MG63 (cell line): Measurements from ENCODE around the gene GALNT10. TPM values are rescaled to one million over a fixed set of nuclear protein-coding genes. Genes with fewer than 3 reads are reported as not detected.
A peak's percentile ranks its signal among the peaks of the same experiment; 100 is the strongest.

ENCODE experiments used
- DNase-seq: peaks from one replicate; pipeline ENCODE4 v3.0.0-alpha.2; 2020
- H3K27me3 ChIP-seq: fragments of 250-450 bp; sonication (Bioruptor Pico); 2 replicates; pipeline ENCODE4 v1.5.1; 2020; ENCODE audit warnings: mild to moderate bottlenecking, moderate library complexity
- H3K36me3 ChIP-seq: fragments of 250-450 bp; sonication (Bioruptor Pico); 2 replicates; pipeline ENCODE4 v1.5.1; 2020; ENCODE audit warnings: mild to moderate bottlenecking, moderate library complexity
- H3K4me3 ChIP-seq: fragments of 250-450 bp; sonication (Bioruptor Pico); 2 replicates; pipeline ENCODE4 v1.5.1; 2020; ENCODE audit warnings: mild to moderate bottlenecking, moderate library complexity
- H3K9me3 ChIP-seq: fragments of 250-450 bp; sonication (Bioruptor Pico); 2 replicates; pipeline ENCODE4 v1.5.1; 2020; ENCODE audit warnings: mild to moderate bottlenecking, moderate library complexity
- total RNA-seq: library from RNA; depleted of rRNA; stranded (reverse); fragments of >200 nt; shearing (Covaris generic); gene quantifications from 2 replicates; pipeline ENCODE4 v1.2.3, GENCODE V29; 2014; ENCODE audit warnings: low replicate concordance

GALNT10 gene
- total RNA-seq, 1 experiment from 2014 or later = 26.3 TPM

- Histone ChIP-seq H3K27me3 (no peaks in the 10 kb centered on the region), H3K9me3 (no peaks in the 10 kb centered on the region), H3K4me3 (no peak overlapping the region), H3K36me3 (no peaks in the 10 kb centered on the region)
- DNase-seq = no peak
Observed at GRCh38 chr5:154278908-154279307, 88.4 kb downstream of the GALNT10 start.

- Histone ChIP-seq H3K27me3 (no peaks in the 10 kb centered on the region), H3K36me3 (no peaks in the 10 kb centered on the region), H3K4me3 (no peak overlapping the region), H3K9me3 (no peaks in the 10 kb centered on the region)
- no peak for DNase-seq
Observed at GRCh38 chr5:154284433-154284832, 93.9 kb downstream of the GALNT10 start.

- DNase-seq = peak; percentile 25
- Histone ChIP-seq H3K36me3 (no peaks in the 10 kb centered on the region), H3K4me3 (no peak overlapping the region), H3K27me3 (no peaks in the 10 kb centered on the region), H3K9me3 (no peaks in the 10 kb centered on the region)
Observed at GRCh38 chr5:154285661-154286408, 95.3 kb downstream of the GALNT10 start.

- no peak overlapping the region for H3K4me3 ChIP-seq
- H3K27me3 ChIP-seq = no peaks in the 10 kb centered on the region
- H3K9me3 ChIP-seq = no peaks in the 10 kb centered on the region
- H3K36me3 ChIP-seq = no peaks in the 10 kb centered on the region
- DNase-seq = no peak
Observed at GRCh38 chr5:154286557-154286956, 96.0 kb downstream of the GALNT10 start.

GRCh38 chr5:154287136-154287535 is 96.6 kb downstream of the GALNT10 start:
- no peaks in the 10 kb centered on the region for H3K9me3 ChIP-seq
- DNase-seq = peak; percentile 80
- H3K36me3 ChIP-seq = no peaks in the 10 kb centered on the region
- no peaks in the 10 kb centered on the region for H3K27me3 ChIP-seq
- H3K4me3 ChIP-seq = no peak overlapping the region

- H3K36me3 ChIP-seq = no peaks in the 10 kb centered on the region
- no peak overlapping the region for H3K4me3 ChIP-seq
- DNase-seq = peak; percentile 83
- no peaks in the 10 kb centered on the region for H3K27me3 ChIP-seq
- H3K9me3 ChIP-seq = no peaks in the 10 kb centered on the region
Observed at GRCh38 chr5:154288145-154288544, 97.6 kb downstream of the GALNT10 start.

GRCh38 chr5:154291917-154292316 is 101.4 kb downstream of the GALNT10 start:
- DNase-seq = no peak
- H3K9me3 ChIP-seq = no peaks in the 10 kb centered on the region
- no peaks in the 10 kb centered on the region; the same call in 1 of the 2 replicates for H3K36me3 ChIP-seq
- H3K27me3 ChIP-seq = no peaks in the 10 kb centered on the region; the same call in 1 of the 2 replicates
- no peak overlapping the region for H3K4me3 ChIP-seq

- Histone ChIP-seq H3K36me3 (no peaks in the 10 kb centered on the region; the same call in 1 of the 2 replicates), H3K4me3 (no peak overlapping the region), H3K27me3 (no peaks in the 10 kb centered on the region; the same call in 1 of the 2 replicates), H3K9me3 (no peaks in the 10 kb centered on the region)
- DNase-seq = no peak
Observed at GRCh38 chr5:154293219-154293618, 102.7 kb downstream of the GALNT10 start.

- H3K27me3 ChIP-seq = no peaks in the 10 kb centered on the region; the same call in 1 of the 2 replicates
- DNase-seq = no peak
- no peaks in the 10 kb centered on the region; the same call in 1 of the 2 replicates for H3K36me3 ChIP-seq
- no peaks in the 10 kb centered on the region for H3K9me3 ChIP-seq
- no peak overlapping the region for H3K4me3 ChIP-seq
Observed at GRCh38 chr5:154295551-154295950, 105.0 kb downstream of the GALNT10 start.

- Histone ChIP-seq H3K9me3 (no peaks in the 10 kb centered on the region), H3K27me3 (no peaks in the 10 kb centered on the region; the same call in 1 of the 2 replicates), H3K36me3 (no peaks in the 10 kb centered on the region; the same call in 1 of the 2 replicates), H3K4me3 (no peak overlapping the region)
- no peak for DNase-seq
Observed at GRCh38 chr5:154296525-154297159, 106.1 kb downstream of the GALNT10 start.

- Histone ChIP-seq H3K4me3 (no peak overlapping the region), H3K9me3 (no peaks in the 10 kb centered on the region), H3K27me3 (no peaks in the 10 kb centered on the region; the same call in 1 of the 2 replicates), H3K36me3 (peaks cover 2% of the 10 kb centered on the region)
- DNase-seq = no peak
Observed at GRCh38 chr5:154298065-154298464, 107.5 kb downstream of the GALNT10 start.

- DNase-seq = no peak
- Histone ChIP-seq H3K4me3 (no peak overlapping the region), H3K9me3 (peaks cover 10% of the 10 kb centered on the region), H3K36me3 (peaks cover 2% of the 10 kb centered on the region), H3K27me3 (no peaks in the 10 kb centered on the region; the same call in 1 of the 2 replicates)
Observed at GRCh38 chr5:154300207-154300883, 109.8 kb downstream of the GALNT10 start.

GRCh38 chr5:154301726-154302125 is 111.2 kb downstream of the GALNT10 start:
- Histone ChIP-seq H3K9me3 (peaks cover 17% of the 10 kb centered on the region), H3K36me3 (peaks cover 2% of the 10 kb centered on the region), H3K4me3 (no peak overlapping the region), H3K27me3 (no peaks in the 10 kb centered on the region)
- no peak for DNase-seq

- H3K9me3 ChIP-seq = peaks cover 21% of the 10 kb centered on the region
- peak; percentile 73 for DNase-seq
- no peaks in the 10 kb centered on the region for H3K27me3 ChIP-seq
- no peak overlapping the region for H3K4me3 ChIP-seq
- peaks cover 2% of the 10 kb centered on the region for H3K36me3 ChIP-seq
Observed at GRCh38 chr5:154302161-154302560, 111.6 kb downstream of the GALNT10 start.

GRCh38 chr5:154303133-154303532 is 112.6 kb downstream of the GALNT10 start:
- peaks cover 22% of the 10 kb centered on the region for H3K9me3 ChIP-seq
- no peak for DNase-seq
- peaks cover 2% of the 10 kb centered on the region for H3K36me3 ChIP-seq
- H3K27me3 ChIP-seq = no peaks in the 10 kb centered on the region
- H3K4me3 ChIP-seq = no peak overlapping the region

- peak; percentile 60 for DNase-seq
- Histone ChIP-seq H3K9me3 (peaks cover 22% of the 10 kb centered on the region), H3K36me3 (no peaks in the 10 kb centered on the region; the same call in 1 of the 2 replicates), H3K27me3 (no peaks in the 10 kb centered on the region), H3K4me3 (no peak overlapping the region)
Observed at GRCh38 chr5:154308443-154309370, 118.2 kb downstream of the GALNT10 start.
